ENCODE data around the gene ASXL3. TPM values are rescaled to one million over a fixed set of nuclear protein-coding genes. Genes with fewer than 3 reads are reported as not detected.

The ASXL3 gene
- total RNA-seq, 2 experiments from 2014 or later: not detected

GRCh38 chr18:33596178-33596854 is 18.3 kb downstream of the ASXL3 start:
- POLR2A ChIA-PET: no interaction called here
- H3K27me3 Mint-ChIP-seq: peaks cover 1% of the 10 kb centered on the region
- no peaks in the 10 kb centered on the region for H3K4me1 Mint-ChIP-seq
- DNase-seq (no peak), ATAC-seq (ENCODE audit: low read depth) (no peak)
- no peaks in the 10 kb centered on the region for H3K36me3 Mint-ChIP-seq
- no peak overlapping the region for H3K4me3 Mint-ChIP-seq
- no peaks in the 10 kb centered on the region for H3K9me3 Mint-ChIP-seq
- no peak overlapping the region for H3K27ac Mint-ChIP-seq

GRCh38 chr18:33600846-33601245 is 22.8 kb downstream of the ASXL3 start:
- POLR2A ChIA-PET: no interaction called here
- no peaks in the 10 kb centered on the region for H3K36me3 Mint-ChIP-seq
- no peak overlapping the region for H3K27ac Mint-ChIP-seq
- peaks cover 2% of the 10 kb centered on the region for H3K9me3 Mint-ChIP-seq
- DNase-seq (no peak), ATAC-seq (ENCODE audit: low read depth) (no peak)
- H3K4me3 Mint-ChIP-seq: no peak overlapping the region
- H3K27me3 Mint-ChIP-seq: no peaks in the 10 kb centered on the region
- H3K4me1 Mint-ChIP-seq: no peaks in the 10 kb centered on the region

- H3K27me3 Mint-ChIP-seq: no peaks in the 10 kb centered on the region
- H3K9me3 Mint-ChIP-seq: peaks cover 2% of the 10 kb centered on the region
- no peaks in the 10 kb centered on the region for H3K36me3 Mint-ChIP-seq
- DNase-seq: no peak
- ATAC-seq (ENCODE audit: low read depth): no peak
- no peak overlapping the region for H3K27ac Mint-ChIP-seq
- POLR2A ChIA-PET: no interaction called here
- no peaks in the 10 kb centered on the region for H3K4me1 Mint-ChIP-seq
- H3K4me3 Mint-ChIP-seq: no peak overlapping the region
These were observed 25.4 kb downstream of the ASXL3 start for GRCh38 chr18:33603454-33603853.

- DNase-seq (no peak), ATAC-seq (ENCODE audit: low read depth) (no peak)
- Mint-ChIP-seq H3K36me3 (no peaks in the 10 kb centered on the region), H3K4me3 (no peak overlapping the region), H3K4me1 (no peaks in the 10 kb centered on the region), H3K27me3 (no peaks in the 10 kb centered on the region), H3K27ac (no peak overlapping the region), H3K9me3 (peaks cover 2% of the 10 kb centered on the region)
- POLR2A ChIA-PET: no interaction called here
These were observed 27.2 kb downstream of the ASXL3 start for GRCh38 chr18:33605250-33605649.

- H3K4me1 Mint-ChIP-seq: no peaks in the 10 kb centered on the region
- no peaks in the 10 kb centered on the region for H3K27me3 Mint-ChIP-seq
- ATAC-seq (ENCODE audit: low read depth): no peak
- DNase-seq: no peak
- no peak overlapping the region for H3K27ac Mint-ChIP-seq
- no peak overlapping the region for H3K4me3 Mint-ChIP-seq
- peaks cover 2% of the 10 kb centered on the region for H3K9me3 Mint-ChIP-seq
- POLR2A ChIA-PET: no interaction called here
- H3K36me3 Mint-ChIP-seq: no peaks in the 10 kb centered on the region
These were observed 28.6 kb downstream of the ASXL3 start for GRCh38 chr18:33606621-33607020.

GRCh38 chr18:33611525-33612135 is 33.6 kb downstream of the ASXL3 start:
- Mint-ChIP-seq H3K36me3 (no peaks in the 10 kb centered on the region), H3K9me3 (no peaks in the 10 kb centered on the region), H3K27ac (no peak overlapping the region), H3K4me3 (no peak overlapping the region), H3K27me3 (no peaks in the 10 kb centered on the region), H3K4me1 (no peaks in the 10 kb centered on the region)
- ATAC-seq (ENCODE audit: low read depth) (no peak), DNase-seq (no peak)
- POLR2A ChIA-PET: no interaction called here

GRCh38 chr18:33612632-33613031 is 34.6 kb downstream of the ASXL3 start:
- no peaks in the 10 kb centered on the region for H3K4me1 Mint-ChIP-seq
- no peak for DNase-seq
- no peak overlapping the region for H3K27ac Mint-ChIP-seq

GRCh38 chr18:33616556-33616955 is 38.5 kb downstream of the ASXL3 start:
- no peak for ATAC-seq (ENCODE audit: low read depth)
- Mint-ChIP-seq H3K27me3 (no peaks in the 10 kb centered on the region), H3K4me1 (no peaks in the 10 kb centered on the region), H3K9me3 (no peaks in the 10 kb centered on the region), H3K4me3 (no peak overlapping the region), H3K36me3 (no peaks in the 10 kb centered on the region), H3K27ac (no peak overlapping the region)
- no peak for DNase-seq
- POLR2A ChIA-PET: no interaction called here

More at GRCh38 chr18:33612632-33613031, 34.6 kb downstream of the ASXL3 start:
- Mint-ChIP-seq H3K36me3 (no peaks in the 10 kb centered on the region), H3K4me3 (no peak overlapping the region), H3K27me3 (no peaks in the 10 kb centered on the region), H3K9me3 (no peaks in the 10 kb centered on the region)
- ATAC-seq (ENCODE audit: low read depth): no peak
- POLR2A ChIA-PET: no interaction called here

GRCh38 chr18:33627114-33627513 is 49.1 kb downstream of the ASXL3 start:
- no peak for DNase-seq
- Mint-ChIP-seq H3K9me3 (no peaks in the 10 kb centered on the region), H3K4me3 (no peak overlapping the region), H3K4me1 (no peaks in the 10 kb centered on the region), H3K27me3 (no peaks in the 10 kb centered on the region), H3K27ac (no peak overlapping the region), H3K36me3 (no peaks in the 10 kb centered on the region)
- no peak for ATAC-seq (ENCODE audit: low read depth)
- POLR2A ChIA-PET: no interaction called here

- ATAC-seq (ENCODE audit: low read depth) (no peak), DNase-seq (no peak)
- Mint-ChIP-seq H3K36me3 (no peaks in the 10 kb centered on the region), H3K9me3 (no peaks in the 10 kb centered on the region), H3K4me1 (no peaks in the 10 kb centered on the region), H3K27me3 (no peaks in the 10 kb centered on the region), H3K27ac (no peak overlapping the region), H3K4me3 (no peak overlapping the region)
- POLR2A ChIA-PET: no interaction called here
These were observed 52.5 kb downstream of the ASXL3 start for GRCh38 chr18:33630476-33630875.

GRCh38 chr18:33641141-33641540 is 63.1 kb downstream of the ASXL3 start:
- DNase-seq: no peak
- H3K27ac Mint-ChIP-seq: no peak overlapping the region
- no peaks in the 10 kb centered on the region for H3K36me3 Mint-ChIP-seq
- H3K27me3 Mint-ChIP-seq: no peaks in the 10 kb centered on the region
- H3K9me3 Mint-ChIP-seq: peaks cover 2% of the 10 kb centered on the region
- no peak overlapping the region for H3K4me3 Mint-ChIP-seq
- ATAC-seq (ENCODE audit: low read depth): no peak
- POLR2A ChIA-PET: no interaction called here
- H3K4me1 Mint-ChIP-seq: no peaks in the 10 kb centered on the region

GRCh38 chr18:33644494-33644893 is 66.5 kb downstream of the ASXL3 start:
- Mint-ChIP-seq H3K4me1 (no peaks in the 10 kb centered on the region), H3K9me3 (no peaks in the 10 kb centered on the region), H3K27me3 (no peaks in the 10 kb centered on the region), H3K36me3 (no peaks in the 10 kb centered on the region), H3K4me3 (no peak overlapping the region), H3K27ac (no peak overlapping the region)
- no peak for DNase-seq
- no peak for ATAC-seq (ENCODE audit: low read depth)
- POLR2A ChIA-PET: no interaction called here

- ATAC-seq (ENCODE audit: low read depth): no peak
- no peak overlapping the region for H3K27ac Mint-ChIP-seq
- H3K27me3 Mint-ChIP-seq: no peaks in the 10 kb centered on the region
- no peaks in the 10 kb centered on the region for H3K36me3 Mint-ChIP-seq
- no peaks in the 10 kb centered on the region for H3K9me3 Mint-ChIP-seq
- H3K4me1 Mint-ChIP-seq: no peaks in the 10 kb centered on the region
- no peak for DNase-seq
- POLR2A ChIA-PET: no interaction called here
- no peak overlapping the region for H3K4me3 Mint-ChIP-seq
These were observed 69.3 kb downstream of the ASXL3 start for GRCh38 chr18:33647365-33647764.

GRCh38 chr18:33652635-33653034 is 74.6 kb downstream of the ASXL3 start:
- no peaks in the 10 kb centered on the region for H3K36me3 Mint-ChIP-seq
- no peaks in the 10 kb centered on the region for H3K4me1 Mint-ChIP-seq
- peaks cover 2% of the 10 kb centered on the region for H3K9me3 Mint-ChIP-seq
- DNase-seq (no peak), ATAC-seq (ENCODE audit: low read depth) (no peak)
- H3K27me3 Mint-ChIP-seq: no peaks in the 10 kb centered on the region
- no peak overlapping the region for H3K4me3 Mint-ChIP-seq
- no peak overlapping the region for H3K27ac Mint-ChIP-seq
- POLR2A ChIA-PET: no interaction called here

Measured in activated naive CD8-positive, alpha-beta T cell treated with anti-CD3 and anti-CD28 coated beads, Interleukin-2, amount 10 ng/mL, durations not matched to agents 7 days and 5 days (primary cell).